ENCODE data around the gene CRIM1.

- no peak for TF ChIP-seq CTCF (conservative IDR thresholded peaks at IDR 0.05; ENCODE audit: low read depth, low read length)
- no peak for TF ChIP-seq EZH2 (IDR thresholded peaks at IDR 0.05; ENCODE audit: borderline replicate concordance, low read depth, low read length, poor library complexity, severe bottlenecking)
Observed at GRCh38 chr2:36549165-36549574, 193.6 kb downstream of the CRIM1 start.

Data from A673 (cell line).